Kidney (tissue), 14 donors: ENCODE data around the gene NFIA. TPM values are rescaled to one million over a fixed set of nuclear protein-coding genes. Genes with fewer than 3 reads are reported as not detected.

Experiments
- DNase-seq, 5 donors: peaks; one replicate each; pipeline ENCODE4 v3.0.0-alpha.2; 2013 to 2020
- FAIRE-seq: peaks from 2 replicates; lab custom pipeline; 2012; peaks lifted over from hg19 to GRCh38; lab: Jason Lieb, UNC
- H3K27ac ChIP-seq, 2 donors: one replicate each; pipeline ENCODE4 v1.7.0; 2013; ENCODE audit warnings: low read depth in 2 of 2, low read length in 2 of 2, inconsistent platforms in 1 of 2
- H3K27me3 ChIP-seq: one replicate; pipeline ENCODE4 v1.7.1; 2013; ENCODE audit warnings: low read length, inconsistent platforms; ENCODE audit not compliant: control insufficient read depth, insufficient read depth
- H3K36me3 ChIP-seq, 3 donors: one replicate each; pipeline versions ENCODE4 v1.7.0 to v1.7.1; 2013; ENCODE audit warnings: low read length in 3 of 3, control low read depth in 1 of 3, inconsistent platforms in 1 of 3; ENCODE audit not compliant: insufficient read depth in 3 of 3, control insufficient read depth in 2 of 3
- H3K4me1 ChIP-seq, 3 donors: one replicate each; pipeline versions ENCODE4 v1.7.0 to v1.7.1; 2013; ENCODE audit warnings: low read length in 3 of 3, inconsistent platforms in 1 of 3, low read depth in 1 of 3; ENCODE audit not compliant: control insufficient read depth in 2 of 3, insufficient read depth in 2 of 3
- H3K4me3 ChIP-seq, 3 donors: one replicate each; pipeline versions ENCODE4 v1.7.0 to v1.8.1; 2013; ENCODE audit warnings: low read length in 3 of 3, control low read depth in 1 of 3, inconsistent platforms in 1 of 3
- H3K9ac ChIP-seq, 3 donors: one replicate each; pipeline versions ENCODE4 v1.7.0 to v1.7.1; 2013; ENCODE audit warnings: low read length in 3 of 3, control low read depth in 1 of 3, inconsistent platforms in 1 of 3
- H3K9me3 ChIP-seq, 3 donors: one replicate each; pipeline versions ENCODE4 v1.7.0 to v1.7.1; 2013; ENCODE audit warnings: low read length in 3 of 3, control low read depth in 1 of 3, inconsistent platforms in 1 of 3; ENCODE audit not compliant: control insufficient read depth in 2 of 3, insufficient read depth in 1 of 3
- CTCF ChIP-seq: IDR thresholded peaks from 3 replicates; pipeline ENCODE4 v1.5.1; 2012; ENCODE audit warnings: mild to moderate bottlenecking, moderate library complexity, borderline replicate concordance; ENCODE audit not compliant: insufficient read depth; ENCODE audit errors: extremely low read depth
- intact Hi-C: fragments of 100-400 bp; cut with DNase I; formaldehyde crosslinking; loops from one replicate; pipeline ENCODE4 v1.11.1; 2022
- polyA plus RNA-seq: library from polyadenylated mRNA; stranded (reverse); fragments of 350-450 nt; fragmentation: Illumina TruSeq; extraction: RNeasy Lipid Tissue Mini Kit (QIAGEN cat#74804); gene quantifications from one replicate; pipeline ENCODE4 v1.2.3, GENCODE V29; 2014; ENCODE audit warnings: low read depth, low replicate concordance; ENCODE audit not compliant: insufficient read depth
- total RNA-seq: library from RNA; stranded (reverse); fragmentation: NEBNext Ultra II Directional; extraction: Animal tissue kit (Norgen Biotek cat#: 25700); gene quantifications from one replicate; pipeline ENCODE4 v1.2.1, GENCODE V29; 2021
- donor health status: control.
- donor health status: control.
- donor health status: control.
- donor health status: control.
- donor health status: control.
- donor health status: DM: yes; HTN: yes; CAD: no.
- donor health status: Normal renal cell carcinoma (clear cell type).

Gene NFIA
- total and polyA plus RNA-seq, 2 donors from 2014 or later: 4.8 to 87.5 TPM

DNA sequence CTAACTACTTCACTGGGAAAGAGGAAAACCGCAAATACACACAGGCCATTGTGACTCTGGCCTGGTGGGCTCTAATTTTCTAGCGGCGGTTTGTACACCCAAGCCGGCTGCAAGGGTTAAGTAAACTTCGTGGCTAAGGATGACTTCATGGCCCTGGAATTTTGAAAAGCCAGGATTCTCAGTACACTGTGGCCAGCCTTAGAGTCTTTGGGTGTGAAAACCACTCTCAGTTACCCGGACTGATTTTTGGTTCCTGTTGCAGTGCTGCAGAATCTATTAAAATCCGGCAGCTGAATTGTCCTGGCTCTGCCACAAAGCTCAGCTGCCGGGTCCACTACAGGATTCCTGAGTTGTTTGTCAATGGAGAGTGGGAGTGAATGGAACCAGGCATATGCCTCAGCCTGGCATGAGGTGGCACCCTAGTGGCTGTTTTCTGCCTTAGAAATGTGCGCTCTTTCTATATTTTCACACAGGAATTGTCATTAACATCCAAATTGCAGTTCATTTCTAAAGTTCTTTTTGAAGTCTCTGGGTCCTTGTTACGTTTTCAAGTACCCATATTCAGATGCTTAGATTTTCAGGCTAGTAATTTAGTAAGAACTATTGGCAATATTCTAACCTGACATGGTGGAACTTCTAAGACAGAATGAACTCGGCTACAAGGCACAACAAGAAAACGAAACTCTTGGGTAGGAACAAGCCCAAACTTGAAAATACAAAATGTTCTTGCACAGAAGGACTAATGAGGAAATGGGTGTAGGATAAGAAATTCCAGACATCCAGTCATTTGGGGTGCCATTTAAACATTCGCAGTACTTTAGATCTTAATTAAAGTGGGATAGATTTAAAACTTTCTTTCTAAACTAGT lies 255.9 kb downstream of the NFIA start:
- peak; percentile 55 for FAIRE-seq
- intact Hi-C loops: no loop called here

DNA sequence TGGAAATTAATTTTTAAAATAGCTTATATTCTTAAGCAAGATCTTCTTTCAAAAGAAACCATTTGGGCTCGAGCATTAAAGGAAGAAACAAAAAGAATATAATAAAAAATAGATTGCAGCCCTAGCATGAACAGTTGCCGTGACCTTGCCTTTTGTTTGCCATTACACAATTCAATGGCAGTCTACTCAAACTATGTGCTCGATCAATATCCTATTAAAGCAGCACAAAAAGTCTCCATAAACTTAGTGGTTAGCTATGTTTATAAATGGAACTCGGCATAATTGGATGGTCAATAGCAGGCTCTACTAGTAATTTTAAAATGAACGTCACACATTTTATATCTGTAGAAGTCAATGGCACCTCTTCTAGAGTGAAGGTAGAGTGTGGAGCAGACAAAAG lies 256.5 kb downstream of the NFIA start:
- FAIRE-seq (no peak), DNase-seq (no peak)
- H3K4me3 ChIP-seq: no peak overlapping the region
- H3K9ac ChIP-seq: no peak overlapping the region
- H3K27ac ChIP-seq: no peak overlapping the region
- peaks cover 4 to 6% (median 4%) of the 10 kb centered on the region in 3 donors for H3K4me1 ChIP-seq
- no peaks in the 10 kb centered on the region for H3K9me3 ChIP-seq
- no peak for TF ChIP-seq CTCF
- no peaks in the 10 kb centered on the region for H3K27me3 ChIP-seq
- intact Hi-C loops: no loop called here
- H3K36me3 ChIP-seq: no peaks in the 10 kb centered on the region

More for the DNA sequence above, 255.9 kb downstream of the NFIA start:
- H3K9ac ChIP-seq: no peak overlapping the region
- peak; percentile 80 for TF ChIP-seq CTCF
- H3K4me1 ChIP-seq: peaks cover 4 to 6% (median 4%) of the 10 kb centered on the region in 3 donors
- no peaks in the 10 kb centered on the region for H3K9me3 ChIP-seq
- peaks cover 0 to 2% (median 0%) of the 10 kb centered on the region in 3 donors for H3K36me3 ChIP-seq
- peak overlapping the region in 2 of 3 donors; percentile 10 to 36 for H3K4me3 ChIP-seq
- peak; percentile 70 to 93 (median 82) for DNase-seq
- H3K27me3 ChIP-seq: no peaks in the 10 kb centered on the region
- peak overlapping the region; percentile 3 to 76 for H3K27ac ChIP-seq

- TF ChIP-seq CTCF: no peak
- Histone ChIP-seq H3K27me3 (no peaks in the 10 kb centered on the region), H3K4me3 (no peak overlapping the region), H3K9ac (no peak overlapping the region), H3K27ac (no peak overlapping the region), H3K4me1 (peaks cover 4 to 6% (median 4%) of the 10 kb centered on the region in 3 donors), H3K9me3 (no peaks in the 10 kb centered on the region), H3K36me3 (no peaks in the 10 kb centered on the region)
- DNase-seq (no peak), FAIRE-seq (no peak)
- intact Hi-C loops: no loop called here
Observed at GRCh38 chr1:61341426-61341825, 259.1 kb downstream of the NFIA start.
